ENCODE results near the gene SSRP1.

GRCh38 chr11:57376095-57377090, 40.7 kb upstream of the SSRP1 start:
- TF ChIP-seq GATA2 (IDR thresholded peaks at IDR 0.05; ENCODE audit: low read depth, low read length) (no peak), GATA3 (IDR thresholded peaks at IDR 0.05; ENCODE audit: low read depth, low read length) (no peak)
